ENCODE measurements around the gene YEATS2.
"Not testable (repeated sequence)": the region's sequence is repeated elsewhere in the genome, so short reads cannot be mapped to it uniquely, and the experiment has no call there.

YEATS2 gene

GRCh38 chr3:183697610-183698317 lies at the start of gene YEATS2:
Gene YEATS2 (plus strand): TSS chr3:183697797. CDS start chr3:183715163, 17,366 bp downstream.
- Histone ChIP-seq H3K9me3 (ENCODE audit: control insufficient read depth in 5 of 5, low read length in 5 of 5) (no peaks in the 10 kb centered on the region), H3K4me3 (ENCODE audit: low read depth in 1 of 5, low read length in 5 of 5) (peak within 1 kb of the TSS; percentile 76 to 94 (median 91)), H3K27me3 (ENCODE audit: control insufficient read depth in 5 of 5, insufficient read depth in 4 of 5, low read length in 5 of 5) (no peaks in the 10 kb centered on the region), H3K27ac (ENCODE audit: low read depth, low read length) (peak within 1 kb of the TSS; percentile 79), H3K9ac (ENCODE audit: low read length in 5 of 5) (peak within 1 kb of the TSS; percentile 63 to 95 (median 84)), H3K36me3 (ENCODE audit: control insufficient read depth in 5 of 5, insufficient read depth in 5 of 5, low read length in 5 of 5) (no peaks in the 10 kb centered on the region), H3K4me1 (ENCODE audit: control insufficient read depth in 5 of 5, insufficient read depth in 5 of 5, low read length in 5 of 5) (peaks cover 0 to 25% (median 18%) of the 10 kb centered on the region in 5 donors)

DNA sequence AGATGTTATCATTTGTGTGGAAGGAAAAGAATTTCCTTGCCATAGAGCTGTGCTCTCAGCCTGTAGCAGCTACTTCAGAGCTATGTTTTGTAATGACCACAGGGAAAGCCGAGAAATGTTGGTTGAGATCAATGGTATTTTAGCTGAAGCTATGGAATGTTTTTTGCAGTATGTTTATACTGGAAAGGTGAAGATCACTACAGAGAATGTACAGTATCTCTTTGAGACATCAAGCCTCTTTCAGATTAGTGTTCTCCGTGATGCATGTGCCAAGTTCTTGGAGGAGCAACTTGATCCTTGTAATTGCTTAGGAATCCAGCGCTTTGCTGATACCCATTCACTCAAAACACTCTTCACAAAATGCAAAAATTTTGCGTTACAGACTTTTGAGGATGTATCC lies 47.0 kb upstream of the YEATS2 start:
- H3K9me3 ChIP-seq (ENCODE audit: control insufficient read depth in 5 of 5, low read length in 5 of 5): peaks cover 9 to 38% (median 23%) of the 10 kb centered on the region in 5 donors

DNA sequence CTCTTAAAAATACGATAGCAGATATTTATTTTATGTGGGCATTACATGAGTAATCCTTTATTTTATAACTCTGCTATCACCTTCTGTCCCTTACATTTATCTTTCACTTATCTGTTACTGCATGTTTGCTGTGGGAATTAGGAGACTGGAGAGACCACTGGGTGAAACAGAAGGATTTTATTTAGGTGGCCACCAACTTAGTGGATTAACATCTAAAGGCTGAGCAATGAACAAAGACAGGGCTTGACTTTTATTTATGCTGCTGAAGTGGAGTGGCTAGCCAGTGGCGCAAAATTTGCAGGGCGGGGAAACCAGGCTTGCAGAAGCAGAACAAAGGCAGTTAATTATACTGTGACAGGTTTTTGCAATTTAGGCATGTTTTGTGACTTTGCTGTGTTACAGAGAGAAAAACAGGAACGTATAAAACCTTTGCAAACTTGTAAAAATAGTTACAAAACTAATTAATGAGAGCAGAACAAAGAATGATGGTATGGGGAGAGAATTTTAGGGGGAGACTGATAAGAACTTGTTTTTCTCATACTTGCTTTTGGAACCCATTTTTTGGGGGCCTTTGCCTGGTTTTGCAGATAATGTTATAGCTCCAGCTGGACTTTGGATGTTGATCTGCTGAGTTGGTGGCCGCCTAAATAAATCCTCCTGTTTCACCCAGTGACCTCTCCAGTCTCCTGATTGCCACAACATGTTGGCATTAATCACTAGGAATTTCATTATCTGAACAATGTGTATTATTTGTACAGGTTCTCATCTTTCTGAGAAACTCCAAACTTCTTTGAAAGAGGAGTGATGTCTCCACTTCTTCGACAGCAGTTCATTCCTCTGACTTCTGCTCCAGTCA lies 44.2 kb upstream of the YEATS2 start:
- H3K27me3 ChIP-seq (ENCODE audit: control insufficient read depth in 5 of 5, insufficient read depth in 4 of 5, low read length in 5 of 5): no peaks in the 10 kb centered on the region
- H3K4me3 ChIP-seq (ENCODE audit: low read depth in 1 of 5, low read length in 5 of 5): peak overlapping the region in 2 of 5 donors; percentile 7 to 28
- no peak overlapping the region for H3K9ac ChIP-seq (ENCODE audit: low read length in 5 of 5)
- no peaks in the 10 kb centered on the region for H3K4me1 ChIP-seq (ENCODE audit: control insufficient read depth in 5 of 5, insufficient read depth in 5 of 5, low read length in 5 of 5)
- H3K9me3 ChIP-seq (ENCODE audit: control insufficient read depth in 5 of 5, low read length in 5 of 5): peaks cover 9 to 38% (median 23%) of the 10 kb centered on the region in 5 donors
- H3K27ac ChIP-seq (ENCODE audit: low read depth, low read length): no peak overlapping the region
- peaks cover 27 to 52% (median 46%) of the 10 kb centered on the region in 5 donors for H3K36me3 ChIP-seq (ENCODE audit: control insufficient read depth in 5 of 5, insufficient read depth in 5 of 5, low read length in 5 of 5)

More for the DNA sequence above, 47.0 kb upstream of the YEATS2 start:
- Histone ChIP-seq H3K27me3 (ENCODE audit: control insufficient read depth in 5 of 5, insufficient read depth in 4 of 5, low read length in 5 of 5) (no peaks in the 10 kb centered on the region), H3K9ac (ENCODE audit: low read length in 5 of 5) (no peak overlapping the region), H3K4me1 (ENCODE audit: control insufficient read depth in 5 of 5, insufficient read depth in 5 of 5, low read length in 5 of 5) (no peaks in the 10 kb centered on the region), H3K4me3 (ENCODE audit: low read depth in 1 of 5, low read length in 5 of 5) (no peak overlapping the region), H3K27ac (ENCODE audit: low read depth, low read length) (no peak overlapping the region), H3K36me3 (ENCODE audit: control insufficient read depth in 5 of 5, insufficient read depth in 5 of 5, low read length in 5 of 5) (peaks cover 26 to 50% (median 44%) of the 10 kb centered on the region in 5 donors)

DNA sequence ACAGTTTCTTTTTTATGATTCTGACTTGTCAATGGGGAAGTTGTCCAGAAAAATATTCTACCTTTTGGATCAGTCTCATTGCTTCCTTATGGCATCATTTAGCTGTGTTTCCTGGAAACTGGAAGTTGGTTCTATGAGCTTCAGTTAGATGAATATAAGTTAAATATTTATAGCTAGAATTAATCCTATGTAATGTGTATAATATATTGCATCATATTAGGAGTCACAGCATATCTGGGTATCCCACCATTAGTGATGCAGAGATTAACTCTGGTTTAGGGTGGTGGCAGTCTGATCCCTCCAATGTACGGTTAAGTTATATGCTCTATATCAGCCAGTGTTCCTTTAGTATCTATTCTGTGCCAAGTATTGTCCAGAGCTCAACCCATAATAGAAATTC lies 42.9 kb upstream of the YEATS2 start:
- peaks cover 9 to 38% (median 23%) of the 10 kb centered on the region in 5 donors for H3K9me3 ChIP-seq (ENCODE audit: control insufficient read depth in 5 of 5, low read length in 5 of 5)
- no peaks in the 10 kb centered on the region for H3K27me3 ChIP-seq (ENCODE audit: control insufficient read depth in 5 of 5, insufficient read depth in 4 of 5, low read length in 5 of 5)
- H3K4me1 ChIP-seq (ENCODE audit: control insufficient read depth in 5 of 5, insufficient read depth in 5 of 5, low read length in 5 of 5): no peaks in the 10 kb centered on the region
- H3K36me3 ChIP-seq (ENCODE audit: control insufficient read depth in 5 of 5, insufficient read depth in 5 of 5, low read length in 5 of 5): peaks cover 37 to 60% (median 52%) of the 10 kb centered on the region in 5 donors
- H3K27ac ChIP-seq (ENCODE audit: low read depth, low read length): no peak overlapping the region
- no peak overlapping the region for H3K9ac ChIP-seq (ENCODE audit: low read length in 5 of 5)
- H3K4me3 ChIP-seq (ENCODE audit: low read depth in 1 of 5, low read length in 5 of 5): no peak overlapping the region

- no peaks in the 10 kb centered on the region for H3K9me3 ChIP-seq (ENCODE audit: control insufficient read depth in 5 of 5, low read length in 5 of 5)
- H3K4me1 ChIP-seq (ENCODE audit: control insufficient read depth in 5 of 5, insufficient read depth in 5 of 5, low read length in 5 of 5): peaks cover 0 to 12% (median 0%) of the 10 kb centered on the region in 5 donors
- no peak overlapping the region for H3K9ac ChIP-seq (ENCODE audit: low read length in 5 of 5)
- no peak overlapping the region for H3K4me3 ChIP-seq (ENCODE audit: low read depth in 1 of 5, low read length in 5 of 5)
- H3K36me3 ChIP-seq (ENCODE audit: control insufficient read depth in 5 of 5, insufficient read depth in 5 of 5, low read length in 5 of 5): peaks cover 21 to 52% (median 37%) of the 10 kb centered on the region in 5 donors
- no peak overlapping the region for H3K27ac ChIP-seq (ENCODE audit: low read depth, low read length)
- H3K27me3 ChIP-seq (ENCODE audit: control insufficient read depth in 5 of 5, insufficient read depth in 4 of 5, low read length in 5 of 5): no peaks in the 10 kb centered on the region
Observed at GRCh38 chr3:183662099-183662498, 35.5 kb upstream of the YEATS2 start.

DNA sequence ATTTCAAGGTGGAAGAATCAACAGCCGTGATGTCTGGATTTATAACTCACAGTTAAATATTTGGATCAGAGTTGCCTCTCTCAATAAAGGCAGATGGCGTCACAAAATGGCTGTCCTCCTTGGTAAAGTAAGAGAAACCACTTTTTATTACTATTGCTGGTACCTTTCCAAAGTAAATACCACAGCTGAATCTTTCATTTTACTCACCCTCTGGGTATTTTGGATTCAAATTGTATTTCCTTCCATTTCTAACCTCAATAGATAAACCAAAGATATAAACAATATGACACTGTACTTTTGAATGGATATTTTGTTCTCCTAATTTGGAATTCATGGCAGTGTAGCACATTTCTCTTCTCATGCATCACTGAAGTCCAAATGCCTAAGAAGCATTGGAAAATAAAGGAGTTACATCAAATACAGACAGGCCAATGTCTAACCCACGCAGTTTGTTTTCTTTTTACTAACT lies 32.6 kb upstream of the YEATS2 start:
- H3K9ac ChIP-seq (ENCODE audit: low read length in 5 of 5): no peak overlapping the region
- no peaks in the 10 kb centered on the region for H3K9me3 ChIP-seq (ENCODE audit: control insufficient read depth in 5 of 5, low read length in 5 of 5)
- H3K4me3 ChIP-seq (ENCODE audit: low read depth in 1 of 5, low read length in 5 of 5): no peak overlapping the region
- peaks cover 10 to 60% (median 39%) of the 10 kb centered on the region in 5 donors for H3K36me3 ChIP-seq (ENCODE audit: control insufficient read depth in 5 of 5, insufficient read depth in 5 of 5, low read length in 5 of 5)
- no peaks in the 10 kb centered on the region for H3K27me3 ChIP-seq (ENCODE audit: control insufficient read depth in 5 of 5, insufficient read depth in 4 of 5, low read length in 5 of 5)
- no peak overlapping the region for H3K27ac ChIP-seq (ENCODE audit: low read depth, low read length)
- H3K4me1 ChIP-seq (ENCODE audit: control insufficient read depth in 5 of 5, insufficient read depth in 5 of 5, low read length in 5 of 5): peaks cover 0 to 12% (median 0%) of the 10 kb centered on the region in 5 donors

DNA sequence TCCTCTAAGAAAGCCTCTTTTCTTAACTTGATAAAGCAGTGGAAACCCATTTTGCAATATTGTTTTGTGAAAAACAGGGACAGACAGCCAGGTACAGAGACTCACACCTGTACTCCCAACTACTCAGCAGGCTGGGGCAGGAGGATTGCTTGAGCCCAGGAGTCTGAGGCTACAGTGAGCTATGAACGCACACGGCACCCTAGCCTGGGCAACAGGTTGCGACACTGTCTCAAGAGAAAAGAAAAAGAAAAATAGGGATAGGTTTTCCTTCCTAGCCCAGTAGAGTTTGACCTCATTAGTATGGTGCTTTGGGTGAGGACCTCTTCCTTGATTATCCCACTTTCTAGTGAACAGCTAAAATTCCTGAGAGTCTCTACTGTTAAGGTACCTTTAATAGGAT lies 17.5 kb upstream of the YEATS2 start:
- Histone ChIP-seq H3K9me3 (ENCODE audit: control insufficient read depth in 5 of 5, low read length in 5 of 5) (no peaks in the 10 kb centered on the region), H3K4me3 (ENCODE audit: low read depth in 1 of 5, low read length in 5 of 5) (no peak overlapping the region), H3K27me3 (ENCODE audit: control insufficient read depth in 5 of 5, insufficient read depth in 4 of 5, low read length in 5 of 5) (no peaks in the 10 kb centered on the region), H3K4me1 (ENCODE audit: control insufficient read depth in 5 of 5, insufficient read depth in 5 of 5, low read length in 5 of 5) (no peaks in the 10 kb centered on the region), H3K9ac (ENCODE audit: low read length in 5 of 5) (no peak overlapping the region), H3K36me3 (ENCODE audit: control insufficient read depth in 5 of 5, insufficient read depth in 5 of 5, low read length in 5 of 5) (peaks cover 23 to 38% (median 27%) of the 10 kb centered on the region in 5 donors), H3K27ac (ENCODE audit: low read depth, low read length) (no peak overlapping the region)

DNA sequence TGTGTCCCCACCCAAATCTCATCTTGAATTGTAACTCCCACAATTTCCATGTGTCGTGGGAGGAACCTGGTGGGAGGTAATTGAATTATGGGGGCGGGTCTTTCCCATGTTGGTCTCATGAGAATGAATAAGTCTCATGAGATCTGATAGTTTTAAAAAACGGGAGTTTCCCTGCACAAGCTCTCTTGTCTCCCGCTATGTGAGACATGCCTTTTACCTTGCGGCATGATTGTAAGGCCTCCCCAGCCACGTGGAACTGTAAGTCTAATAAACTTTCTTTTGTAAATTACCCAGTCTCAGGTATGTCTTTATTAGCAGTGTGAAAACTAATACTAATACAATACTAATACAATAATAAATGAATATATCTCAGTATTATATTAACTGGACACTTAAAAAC lies 9.9 kb upstream of the YEATS2 start:
- H3K4me1 ChIP-seq (ENCODE audit: control insufficient read depth in 5 of 5, insufficient read depth in 5 of 5, low read length in 5 of 5): peaks cover 0 to 4% (median 0%) of the 10 kb centered on the region in 5 donors
- no peak overlapping the region for H3K27ac ChIP-seq (ENCODE audit: low read depth, low read length)
- no peaks in the 10 kb centered on the region for H3K27me3 ChIP-seq (ENCODE audit: control insufficient read depth in 5 of 5, insufficient read depth in 4 of 5, low read length in 5 of 5)

DNA sequence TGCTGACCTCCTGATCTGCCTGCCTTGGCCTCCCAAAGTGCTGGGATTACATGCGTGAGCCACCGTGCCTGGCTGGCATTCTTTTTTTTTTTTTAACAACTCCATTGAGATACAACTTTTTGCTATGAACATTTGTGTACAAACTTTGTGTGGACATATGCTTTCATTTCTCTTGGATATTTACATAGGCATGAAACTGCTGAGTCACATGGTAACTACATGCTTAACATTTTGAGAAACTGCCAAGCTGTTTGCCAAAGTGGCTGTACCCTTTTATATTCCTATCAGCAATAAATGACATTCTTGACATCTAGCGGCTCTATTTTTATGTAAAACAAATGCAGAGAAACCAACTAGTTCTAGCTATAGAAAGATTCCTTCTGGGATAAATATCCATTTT lies 8.7 kb upstream of the YEATS2 start:
- H3K4me1 ChIP-seq (ENCODE audit: control insufficient read depth in 5 of 5, insufficient read depth in 5 of 5, low read length in 5 of 5): peaks cover 0 to 4% (median 0%) of the 10 kb centered on the region in 5 donors
- no peaks in the 10 kb centered on the region for H3K9me3 ChIP-seq (ENCODE audit: control insufficient read depth in 5 of 5, low read length in 5 of 5)
- H3K36me3 ChIP-seq (ENCODE audit: control insufficient read depth in 5 of 5, insufficient read depth in 5 of 5, low read length in 5 of 5): no peaks in the 10 kb centered on the region
- no peak overlapping the region for H3K9ac ChIP-seq (ENCODE audit: low read length in 5 of 5)
- H3K4me3 ChIP-seq (ENCODE audit: low read depth in 1 of 5, low read length in 5 of 5): no peak overlapping the region
- H3K27me3 ChIP-seq (ENCODE audit: control insufficient read depth in 5 of 5, insufficient read depth in 4 of 5, low read length in 5 of 5): no peaks in the 10 kb centered on the region
- no peak overlapping the region for H3K27ac ChIP-seq (ENCODE audit: low read depth, low read length)

More for the DNA sequence above, 9.9 kb upstream of the YEATS2 start:
- no peak overlapping the region for H3K9ac ChIP-seq (ENCODE audit: low read length in 5 of 5)
- no peak overlapping the region for H3K4me3 ChIP-seq (ENCODE audit: low read depth in 1 of 5, low read length in 5 of 5)
- no peaks in the 10 kb centered on the region for H3K36me3 ChIP-seq (ENCODE audit: control insufficient read depth in 5 of 5, insufficient read depth in 5 of 5, low read length in 5 of 5)
- no peaks in the 10 kb centered on the region for H3K9me3 ChIP-seq (ENCODE audit: control insufficient read depth in 5 of 5, low read length in 5 of 5)

- not testable (repeated sequence) for H3K9ac ChIP-seq (ENCODE audit: low read length in 5 of 5); H3K27ac ChIP-seq (ENCODE audit: low read depth, low read length); H3K36me3 ChIP-seq (ENCODE audit: control insufficient read depth in 5 of 5, insufficient read depth in 5 of 5, low read length in 5 of 5); H3K27me3 ChIP-seq (ENCODE audit: control insufficient read depth in 5 of 5, insufficient read depth in 4 of 5, low read length in 5 of 5); H3K9me3 ChIP-seq (ENCODE audit: control insufficient read depth in 5 of 5, low read length in 5 of 5); H3K4me1 ChIP-seq (ENCODE audit: control insufficient read depth in 5 of 5, insufficient read depth in 5 of 5, low read length in 5 of 5); H3K4me3 ChIP-seq (ENCODE audit: low read depth in 1 of 5, low read length in 5 of 5)
Observed at GRCh38 chr3:183689621-183690020, 8.0 kb upstream of the YEATS2 start.
